Lung (tissue), 12 donors: ENCODE results near the gene COBLL1. TPM values are rescaled to one million over a fixed set of nuclear protein-coding genes. Genes with fewer than 3 reads are reported as not detected.

Source experiments
- ATAC-seq: fragments of 200-7000 bp; cut with Tn5 transposase; one replicate; pipeline ENCODE4 v1.9.1; 2020; ENCODE audit warnings: moderate number of reproducible peaks; ENCODE audit not compliant: insufficient read depth, low FRiP score
- DNase-seq, 3 donors: peaks; one replicate each; pipeline ENCODE4 v3.0.0-alpha.2; 2013 to 2017
- H3K27ac ChIP-seq, 2 donors: one replicate each; pipeline ENCODE4 v1.5.1; 2013; ENCODE audit warnings: mild to moderate bottlenecking in 2 of 2, moderate library complexity in 2 of 2, control low read depth in 1 of 2, inconsistent platforms in 1 of 2, low read depth in 1 of 2, low read length in 1 of 2
- H3K27me3 ChIP-seq, 3 donors: one replicate each; pipeline ENCODE4 v1.5.1; 2013; ENCODE audit warnings: low read length in 2 of 3; ENCODE audit not compliant: control insufficient read depth in 3 of 3, insufficient read depth in 3 of 3
- H3K36me3 ChIP-seq, 4 donors: one replicate each; pipeline ENCODE4 v1.5.1; 2013; ENCODE audit warnings: low read length in 4 of 4, mild to moderate bottlenecking in 1 of 4, moderate library complexity in 1 of 4; ENCODE audit not compliant: control insufficient read depth in 4 of 4, insufficient read depth in 4 of 4
- H3K4me1 ChIP-seq, 5 donors: one replicate each; pipeline ENCODE4 v1.5.1; 2013; ENCODE audit warnings: low read length in 5 of 5, mild to moderate bottlenecking in 2 of 5, moderate library complexity in 1 of 5; ENCODE audit not compliant: control insufficient read depth in 5 of 5, insufficient read depth in 5 of 5
- H3K4me3 ChIP-seq: one replicate; pipeline ENCODE4 v1.5.1; 2013; ENCODE audit warnings: mild to moderate bottlenecking, control low read depth, moderate library complexity
- H3K9ac ChIP-seq, 2 donors: one replicate each; pipeline ENCODE4 v1.5.1; 2013; ENCODE audit warnings: low read length in 2 of 2, control low read depth in 1 of 2; ENCODE audit not compliant: insufficient read depth in 1 of 2
- H3K9me3 ChIP-seq, 4 donors: one replicate each; pipeline ENCODE4 v1.5.1; 2013; ENCODE audit warnings: low read length in 3 of 4, mild to moderate bottlenecking in 1 of 4, moderate library complexity in 1 of 4; ENCODE audit not compliant: control insufficient read depth in 4 of 4, insufficient read depth in 3 of 4
- CTCF ChIP-seq: IDR thresholded peaks from 2 replicates; pipeline ENCODE4 v1.5.1; 2012; ENCODE audit warnings: mild to moderate bottlenecking; ENCODE audit errors: control extremely low read depth, extremely low read depth
- WGBS, 2 donors: extraction: QIAGEN DNeasy Blood & Tissue Kit; methylation state at CpG; one replicate each; pipeline ENCODE4 v1.1.7; 2013; 5-methylcytosine and 5-hydroxymethylcytosine counted together
- polyA plus RNA-seq, 2 donors: library from polyadenylated mRNA; stranded (reverse); fragments of 200-250 nt; gene quantifications; one replicate each; pipeline ENCODE4 v1.2.1, GENCODE V29; 2013
- total RNA-seq, 2 donors: library from RNA; depleted of rRNA in 1 of 2; stranded (reverse); fragments of >200 nt in 1 of 2; gene quantifications; one replicate each; pipeline ENCODE4 v1.2.1, GENCODE V29; 2014 to 2021
- donor health status: control.
- donor health status: control.
- donor health status: Bipolar disorder and iron deficiency.
- donor health status: healthy.
- donor health status: DM: yes; HTN: yes; CAD: no.

Gene COBLL1
- total and polyA plus RNA-seq, 4 donors: 13.0 to 86.5 (median 53.7) TPM

GRCh38 chr2:164669291-164669690 is 172.3 kb downstream of the COBLL1 start:
- H3K36me3 ChIP-seq: peaks cover 0 to 2% (median 0%) of the 10 kb centered on the region in 4 donors
- no peak for DNase-seq

GRCh38 chr2:164667566-164667965 is 174.1 kb downstream of the COBLL1 start:
- Histone ChIP-seq H3K9ac (no peak overlapping the region), H3K4me3 (no peak overlapping the region), H3K27ac (no peak overlapping the region), H3K36me3 (peaks cover 0 to 2% (median 0%) of the 10 kb centered on the region in 4 donors), H3K27me3 (no peaks in the 10 kb centered on the region), H3K4me1 (peaks cover 0 to 8% (median 0%) of the 10 kb centered on the region in 5 donors), H3K9me3 (no peaks in the 10 kb centered on the region)
- ATAC-seq (no peak), DNase-seq (no peak)
- WGBS, 2 donors: 86 to 94% methylated on average over 2 of the region's 2 CpGs
- TF ChIP-seq CTCF: no peak

More at GRCh38 chr2:164669291-164669690, 172.3 kb downstream of the COBLL1 start:
- no peaks in the 10 kb centered on the region for H3K9me3 ChIP-seq
- no peak overlapping the region for H3K4me3 ChIP-seq
- no peak overlapping the region for H3K9ac ChIP-seq
- H3K27me3 ChIP-seq: no peaks in the 10 kb centered on the region
- ATAC-seq: no peak
- TF ChIP-seq CTCF: no peak
- H3K27ac ChIP-seq: no peak overlapping the region
- H3K4me1 ChIP-seq: peaks cover 0 to 8% (median 0%) of the 10 kb centered on the region in 5 donors

GRCh38 chr2:164664070-164664469 is 177.6 kb downstream of the COBLL1 start:
- Histone ChIP-seq H3K36me3 (no peaks in the 10 kb centered on the region), H3K27me3 (no peaks in the 10 kb centered on the region), H3K9ac (no peak overlapping the region), H3K4me1 (no peaks in the 10 kb centered on the region), H3K4me3 (no peak overlapping the region), H3K27ac (no peak overlapping the region), H3K9me3 (no peaks in the 10 kb centered on the region)
- DNase-seq (no peak), ATAC-seq (no peak)
- TF ChIP-seq CTCF: no peak
